KOPT-K1 (cell line): Measurements from ENCODE around the gene TAF4.

ENCODE experiments used
- H3K27ac ChIP-seq: fragments of 200-600 bp; sonication (generic); 2 replicates; pipeline ENCODE4 v1.5.1; 2016; ENCODE audit warnings: antibody characterized with exemption, mild to moderate bottlenecking, low read depth, low read length; ENCODE audit not compliant: poor library complexity, severe bottlenecking
- H3K36me3 ChIP-seq: fragments of 200-600 bp; sonication (generic); 2 replicates; pipeline ENCODE4 v1.5.1; 2017; ENCODE audit warnings: antibody characterized with exemption, mild to moderate bottlenecking, low read length, moderate library complexity; ENCODE audit not compliant: insufficient read depth
- H3K9me3 ChIP-seq: fragments of 200-600 bp; sonication (generic); 2 replicates; pipeline ENCODE4 v1.5.1; 2017; ENCODE audit warnings: antibody characterized with exemption, low read length, mild to moderate bottlenecking; ENCODE audit not compliant: insufficient read depth, poor library complexity, severe bottlenecking

The TAF4 gene

GRCh38 chr20:62055106-62055861 is 10.4 kb downstream of the TAF4 start:
- Histone ChIP-seq H3K27ac (no peak overlapping the region), H3K9me3 (no peaks in the 10 kb centered on the region), H3K36me3 (no peaks in the 10 kb centered on the region)

- Histone ChIP-seq H3K36me3 (no peaks in the 10 kb centered on the region), H3K9me3 (no peaks in the 10 kb centered on the region)
Measured at GRCh38 chr20:62054451-62054953, 11.2 kb downstream of the TAF4 start.

GRCh38 chr20:62053465-62054196 is 12.1 kb downstream of the TAF4 start:
- no peaks in the 10 kb centered on the region for H3K36me3 ChIP-seq
- no peaks in the 10 kb centered on the region for H3K9me3 ChIP-seq
- H3K27ac ChIP-seq: no peak overlapping the region

More at GRCh38 chr20:62054451-62054953, 11.2 kb downstream of the TAF4 start:
- H3K27ac ChIP-seq: no peak overlapping the region

GRCh38 chr20:62052842-62053464 is 12.7 kb downstream of the TAF4 start:
- Histone ChIP-seq H3K9me3 (no peaks in the 10 kb centered on the region), H3K36me3 (no peaks in the 10 kb centered on the region), H3K27ac (no peak overlapping the region)

- no peaks in the 10 kb centered on the region for H3K9me3 ChIP-seq
- H3K27ac ChIP-seq: no peak overlapping the region
- H3K36me3 ChIP-seq: no peaks in the 10 kb centered on the region
Measured at GRCh38 chr20:62052336-62052841, 13.3 kb downstream of the TAF4 start.

- Histone ChIP-seq H3K9me3 (no peaks in the 10 kb centered on the region), H3K36me3 (no peaks in the 10 kb centered on the region), H3K27ac (no peak overlapping the region)
Measured at GRCh38 chr20:62051546-62052255, 14.0 kb downstream of the TAF4 start.

- Histone ChIP-seq H3K27ac (no peak overlapping the region), H3K36me3 (no peaks in the 10 kb centered on the region), H3K9me3 (no peaks in the 10 kb centered on the region)
Measured at GRCh38 chr20:62051144-62051543, 14.5 kb downstream of the TAF4 start.

- Histone ChIP-seq H3K27ac (no peak overlapping the region), H3K9me3 (no peaks in the 10 kb centered on the region), H3K36me3 (no peaks in the 10 kb centered on the region)
Measured at GRCh38 chr20:62050166-62051120, 15.2 kb downstream of the TAF4 start.

GRCh38 chr20:62049342-62050165 is 16.1 kb downstream of the TAF4 start:
- H3K9me3 ChIP-seq: no peaks in the 10 kb centered on the region
- no peaks in the 10 kb centered on the region for H3K36me3 ChIP-seq
- H3K27ac ChIP-seq: no peak overlapping the region

GRCh38 chr20:62048821-62049291 is 16.8 kb downstream of the TAF4 start:
- Histone ChIP-seq H3K36me3 (no peaks in the 10 kb centered on the region), H3K9me3 (no peaks in the 10 kb centered on the region), H3K27ac (no peak overlapping the region)

- H3K9me3 ChIP-seq: no peaks in the 10 kb centered on the region
- H3K36me3 ChIP-seq: no peaks in the 10 kb centered on the region
- H3K27ac ChIP-seq: no peak overlapping the region
Measured at GRCh38 chr20:62048346-62048761, 17.3 kb downstream of the TAF4 start.

GRCh38 chr20:62047666-62048345 is 17.9 kb downstream of the TAF4 start:
- H3K36me3 ChIP-seq: no peaks in the 10 kb centered on the region
- H3K9me3 ChIP-seq: no peaks in the 10 kb centered on the region
- H3K27ac ChIP-seq: no peak overlapping the region

GRCh38 chr20:62046431-62046830 is 19.2 kb downstream of the TAF4 start:
- no peak overlapping the region for H3K27ac ChIP-seq
- no peaks in the 10 kb centered on the region for H3K9me3 ChIP-seq

More at GRCh38 chr20:62046431-62046830, 19.2 kb downstream of the TAF4 start:
- H3K36me3 ChIP-seq: no peaks in the 10 kb centered on the region
